Cardiac fibroblast (primary cell): ENCODE data around the gene TP53BP1.

Experiments used
- DNase-seq, 2 donors: peaks; one replicate each; pipeline versions ENCODE4 v3.0.0 to v3.0.0-alpha.2; 2010; ENCODE audit warnings: low read depth in 2 of 2
- H3K4me3 ChIP-seq, 2 donors: replicated peaks in 1 of 2; 1 replicate in 1 of 2; 2 replicates in 1 of 2; pipeline ENCODE4 v1.5.1; 2011; ENCODE audit warnings: low read depth in 2 of 2, low read length in 2 of 2, mild to moderate bottlenecking in 2 of 2, moderate library complexity in 1 of 2
- CTCF ChIP-seq: IDR thresholded peaks from one replicate; pipeline ENCODE4 v1.5.1; 2011; ENCODE audit warnings: low read depth, mild to moderate bottlenecking, low read length, inconsistent platforms

The TP53BP1 gene

GRCh38 chr15:43361313-43361903, 131.5 kb downstream of the TP53BP1 start:
- no peak for TF ChIP-seq CTCF
- H3K4me3 ChIP-seq, result no peak overlapping the region
- peak in 1 of 2 donors; percentile 15 for DNase-seq

- no peak for TF ChIP-seq CTCF
- DNase-seq, result no peak
- no peak overlapping the region for H3K4me3 ChIP-seq
Measured at GRCh38 chr15:43360821-43361220, 132.1 kb downstream of the TP53BP1 start.
